H9 (cell line): ENCODE measurements around the gene KRT6A. TPM values are rescaled to one million over a fixed set of nuclear protein-coding genes. Genes with fewer than 3 reads are reported as not detected.

Source experiments
- DNase-seq: peaks from one replicate; pipeline ENCODE4 v3.0.0-alpha.2; 2017
- H2AFZ ChIP-seq: one replicate; pipeline ENCODE4 v1.6.1; 2013; ENCODE audit warnings: mild to moderate bottlenecking, low read length, control low read depth, moderate library complexity
- H2AK5ac ChIP-seq: 2 replicates; pipeline ENCODE4 v1.6.1; 2013; ENCODE audit warnings: low read length, control low read depth, mixed read lengths; ENCODE audit not compliant: insufficient read length
- H2BK120ac ChIP-seq: one replicate; pipeline ENCODE4 v1.6.1; 2013; ENCODE audit warnings: low read depth, mild to moderate bottlenecking, low read length, control low read depth, inconsistent platforms; ENCODE audit not compliant: poor library complexity, severe bottlenecking
- H2BK12ac ChIP-seq: 2 replicates; pipeline ENCODE4 v1.6.1; 2013; ENCODE audit warnings: low read length, control low read depth, mixed read lengths, low read depth; ENCODE audit not compliant: insufficient read length
- H2BK15ac ChIP-seq: 2 replicates; pipeline ENCODE4 v1.6.1; 2013; ENCODE audit warnings: low read depth, low read length, control low read depth
- H2BK20ac ChIP-seq: one replicate; pipeline ENCODE4 v1.6.1; 2013; ENCODE audit warnings: low read depth, mild to moderate bottlenecking, low read length, control low read depth, inconsistent platforms; ENCODE audit not compliant: poor library complexity, severe bottlenecking
- H2BK5ac ChIP-seq: 2 replicates; pipeline ENCODE4 v1.6.1; 2013; ENCODE audit warnings: low read length, control low read depth, mixed read lengths; ENCODE audit not compliant: insufficient read length
- H3K14ac ChIP-seq: 2 replicates; pipeline ENCODE4 v1.6.1; 2013; ENCODE audit warnings: low read length, control low read depth; ENCODE audit not compliant: insufficient read depth
- H3K18ac ChIP-seq: 2 replicates; pipeline ENCODE4 v1.6.1; 2013; ENCODE audit warnings: low read depth, mild to moderate bottlenecking, mixed read lengths, low read length, control low read depth; ENCODE audit not compliant: insufficient read length
- H3K23ac ChIP-seq: 2 replicates; pipeline ENCODE4 v1.6.1; 2013; ENCODE audit warnings: low read length, control low read depth, mixed read lengths, low read depth; ENCODE audit not compliant: insufficient read length
- H3K23me2 ChIP-seq: 2 replicates; pipeline ENCODE4 v1.6.1; 2013; ENCODE audit warnings: low read depth, mild to moderate bottlenecking, mixed read lengths, low read length, control low read depth; ENCODE audit not compliant: insufficient read length, poor library complexity, severe bottlenecking
- H3K27ac ChIP-seq: 2 replicates; pipeline ENCODE4 v1.5.1; 2013; ENCODE audit warnings: low read length, control low read depth, mixed read lengths, low read depth; ENCODE audit not compliant: insufficient read length
- H3K27me3 ChIP-seq: 2 replicates; pipeline ENCODE4 v1.6.1; 2013; ENCODE audit warnings: low read length, control low read depth, inconsistent platforms; ENCODE audit not compliant: insufficient read depth
- H3K4ac ChIP-seq: 2 replicates; pipeline ENCODE4 v1.6.1; 2013; ENCODE audit warnings: low read depth, mild to moderate bottlenecking, control low read depth, inconsistent platforms, low read length, moderate library complexity
- H3K4me1 ChIP-seq: 2 replicates; pipeline ENCODE4 v1.6.1; 2013; ENCODE audit warnings: low read length, control low read depth, inconsistent platforms; ENCODE audit not compliant: insufficient read depth
- H3K4me2 ChIP-seq: 2 replicates; pipeline ENCODE4 v1.6.1; 2013; ENCODE audit warnings: low read length, control low read depth, mixed read lengths; ENCODE audit not compliant: insufficient read length, insufficient read depth
- H3K56ac ChIP-seq: 2 replicates; pipeline ENCODE4 v1.6.1; 2013; ENCODE audit warnings: low read depth, mild to moderate bottlenecking, mixed read lengths, low read length, control low read depth; ENCODE audit not compliant: insufficient read length
- H3K79me1 ChIP-seq: 2 replicates; pipeline ENCODE4 v1.6.1; 2013; ENCODE audit warnings: low read depth, mild to moderate bottlenecking, moderate library complexity, low read length, control low read depth, inconsistent platforms; ENCODE audit not compliant: insufficient read depth, poor library complexity, severe bottlenecking
- H3K79me2 ChIP-seq: 2 replicates; pipeline ENCODE4 v1.6.1; 2013; ENCODE audit warnings: low read length, control low read depth, inconsistent platforms; ENCODE audit not compliant: insufficient read depth
- H3K9ac ChIP-seq: 2 replicates; pipeline ENCODE4 v1.6.1; 2013; ENCODE audit warnings: low read length, control low read depth, mixed read lengths; ENCODE audit not compliant: insufficient read length; ENCODE audit errors: extremely low read depth
- H3K9me3 ChIP-seq: one replicate; pipeline ENCODE4 v1.6.1; 2013; ENCODE audit warnings: low read depth, low read length, inconsistent platforms; ENCODE audit not compliant: control insufficient read depth
- H3T11ph ChIP-seq: one replicate; pipeline ENCODE4 v1.6.1; 2013; ENCODE audit warnings: mild to moderate bottlenecking, low read length, control low read depth, inconsistent platforms
- H4K20me1 ChIP-seq: one replicate; pipeline ENCODE4 v1.6.1; 2013; ENCODE audit not compliant: control insufficient read depth, insufficient read length, insufficient read depth
- H4K5ac ChIP-seq: 2 replicates; pipeline ENCODE4 v1.6.1; 2013; ENCODE audit warnings: low read depth, mild to moderate bottlenecking, mixed read lengths, low read length, control low read depth; ENCODE audit not compliant: insufficient read length
- H4K8ac ChIP-seq: replicated peaks from 2 replicates; pipeline ENCODE4 v1.6.1; 2013; ENCODE audit warnings: low read length, control low read depth, mixed read lengths, low read depth; ENCODE audit not compliant: insufficient read length
- H4K91ac ChIP-seq: 2 replicates; pipeline ENCODE4 v1.6.1; 2013; ENCODE audit warnings: low read depth, mild to moderate bottlenecking, moderate library complexity, mixed read lengths, low read length, control low read depth; ENCODE audit not compliant: insufficient read length
- H3K27ac Mint-ChIP-seq, 3 experiments: 2 replicates in 2 of 3; 3 replicates in 1 of 3; pipeline ENCODE4 v1.8.0; 2020 to 2021; ENCODE audit warnings: mixed read lengths in 3 of 3, mild to moderate bottlenecking in 1 of 3, moderate library complexity in 1 of 3
- H3K27me3 Mint-ChIP-seq: 2 replicates; pipeline ENCODE4 v1.8.0; 2021; ENCODE audit warnings: low read depth, mild to moderate bottlenecking, moderate library complexity, mixed read lengths
- H3K36me3 Mint-ChIP-seq, 3 experiments: 2 replicates in 2 of 3; 3 replicates in 1 of 3; pipeline ENCODE4 v1.8.0; 2020 to 2021; ENCODE audit warnings: low read depth in 3 of 3, mixed read lengths in 3 of 3; ENCODE audit not compliant: insufficient read depth in 1 of 3
- H3K4me1 Mint-ChIP-seq, 2 experiments: 2 replicates each; pipeline ENCODE4 v1.8.0; 2020; ENCODE audit warnings: mixed read lengths in 2 of 2
- H3K4me3 Mint-ChIP-seq, 2 experiments: 2 replicates in 1 of 2; 3 replicates in 1 of 2; pipeline ENCODE4 v1.8.0; 2020 to 2021; ENCODE audit warnings: mild to moderate bottlenecking in 2 of 2, mixed read lengths in 2 of 2, moderate library complexity in 1 of 2
- H3K9me3 Mint-ChIP-seq, 2 experiments: 2 replicates in 1 of 2; 3 replicates in 1 of 2; pipeline ENCODE4 v1.8.0; 2020; ENCODE audit warnings: mild to moderate bottlenecking in 2 of 2, mixed read lengths in 2 of 2, moderate library complexity in 1 of 2
- WGBS: extraction: QIAGEN DNeasy Blood & Tissue Kit; methylation state at CpG from one replicate; pipeline ENCODE4 v1.1.7; 2013; ENCODE audit warnings: missing lambda C conversion rate, low lambda C conversion rate, mixed read lengths; ENCODE audit not compliant: insufficient read length; ENCODE audit errors: extremely low coverage; 5-methylcytosine and 5-hydroxymethylcytosine counted together
- total RNA-seq: library from RNA; stranded (reverse); gene quantifications from 2 replicates; pipeline ENCODE4 v1.2.1, GENCODE V29; 2021
- TF ChIP-seq, protein P1 (sequence below): fragments of 200-600 bp; sonication (generic); conservative IDR thresholded peaks from 3 replicates; pipeline ENCODE4 v1.8.0; 2021; ENCODE audit warnings: antibody characterized with exemption, mild to moderate bottlenecking

The KRT6A gene
- total RNA-seq, 1 experiment from 2014 or later = not detected

GRCh38 chr12:52437508-52437907 lies 55.5 kb downstream of the KRT6A start:
- Mint-ChIP-seq H3K4me1 (peaks cover 10 to 24% of the 10 kb centered on the region in 2 experiments), H3K9me3 (no peaks in the 10 kb centered on the region), H3K4me3 (no peak overlapping the region), H3K36me3 (no peaks in the 10 kb centered on the region), H3K27ac (no peak overlapping the region), H3K27me3 (peaks cover 6% of the 10 kb centered on the region)
- no peak overlapping the region for H2BK12ac ChIP-seq
- no peak overlapping the region for H3K4ac ChIP-seq
- no peak overlapping the region for H4K5ac ChIP-seq
- H3K9ac ChIP-seq = no peak overlapping the region
- H3K79me2 ChIP-seq = no peaks in the 10 kb centered on the region
- no peak for DNase-seq
- H2BK20ac ChIP-seq = no peak overlapping the region
- no CpG with 5 or more reads among the region's 9 CpGs for WGBS
- no peaks in the 10 kb centered on the region for H3K79me1 ChIP-seq
- H4K20me1 ChIP-seq = no peaks in the 10 kb centered on the region
- no peak overlapping the region for H2BK15ac ChIP-seq
- H3K27ac ChIP-seq = no peak overlapping the region
- no peak overlapping the region for H3K56ac ChIP-seq
- TF ChIP-seq, protein P1, sequence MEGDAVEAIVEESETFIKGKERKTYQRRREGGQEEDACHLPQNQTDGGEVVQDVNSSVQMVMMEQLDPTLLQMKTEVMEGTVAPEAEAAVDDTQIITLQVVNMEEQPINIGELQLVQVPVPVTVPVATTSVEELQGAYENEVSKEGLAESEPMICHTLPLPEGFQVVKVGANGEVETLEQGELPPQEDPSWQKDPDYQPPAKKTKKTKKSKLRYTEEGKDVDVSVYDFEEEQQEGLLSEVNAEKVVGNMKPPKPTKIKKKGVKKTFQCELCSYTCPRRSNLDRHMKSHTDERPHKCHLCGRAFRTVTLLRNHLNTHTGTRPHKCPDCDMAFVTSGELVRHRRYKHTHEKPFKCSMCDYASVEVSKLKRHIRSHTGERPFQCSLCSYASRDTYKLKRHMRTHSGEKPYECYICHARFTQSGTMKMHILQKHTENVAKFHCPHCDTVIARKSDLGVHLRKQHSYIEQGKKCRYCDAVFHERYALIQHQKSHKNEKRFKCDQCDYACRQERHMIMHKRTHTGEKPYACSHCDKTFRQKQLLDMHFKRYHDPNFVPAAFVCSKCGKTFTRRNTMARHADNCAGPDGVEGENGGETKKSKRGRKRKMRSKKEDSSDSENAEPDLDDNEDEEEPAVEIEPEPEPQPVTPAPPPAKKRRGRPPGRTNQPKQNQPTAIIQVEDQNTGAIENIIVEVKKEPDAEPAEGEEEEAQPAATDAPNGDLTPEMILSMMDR = no peak
- H4K91ac ChIP-seq = no peak overlapping the region
- no peak overlapping the region for H2BK5ac ChIP-seq
- H3K23me2 ChIP-seq = no peaks in the 10 kb centered on the region
- H3K27me3 ChIP-seq = no peaks in the 10 kb centered on the region
- no peak overlapping the region for H2BK120ac ChIP-seq
- no peak overlapping the region for H3K4me2 ChIP-seq
- H2AK5ac ChIP-seq = no peak overlapping the region
- no peak overlapping the region for H2AFZ ChIP-seq
- no peaks in the 10 kb centered on the region for H3K9me3 ChIP-seq
- H3T11ph ChIP-seq = no peak overlapping the region
- no peak overlapping the region for H3K14ac ChIP-seq
- H3K18ac ChIP-seq = no peak overlapping the region
- H3K23ac ChIP-seq = no peak overlapping the region
- 0 out of 2 replicates have a peak, but pooled peaks cover 2% of the 10 kb centered on the region for H3K4me1 ChIP-seq
- H4K8ac ChIP-seq = no peak overlapping the region

Other genes with a start within 250 kb of the KRT6A start
- gene KRT86, start 218.6 kb downstream of the KRT6A start, total RNA-seq = not detected in 2 replicates
- not detected in 2 replicates for gene KRT81, start 201.7 kb downstream of the KRT6A start, total RNA-seq
- not detected in 2 replicates for gene KRT83, start 171.9 kb downstream of the KRT6A start, total RNA-seq
- gene KRT85, start 125.8 kb downstream of the KRT6A start, total RNA-seq = not detected in 2 replicates
- gene KRT84, start 107.6 kb downstream of the KRT6A start, total RNA-seq = not detected in 2 replicates
- not detected in 2 replicates for gene KRT82, start 86.9 kb downstream of the KRT6A start, total RNA-seq
- gene KRT75, start 58.9 kb downstream of the KRT6A start, total RNA-seq = not detected in 2 replicates
- not detected in 2 replicates for gene KRT6B, start 41.1 kb downstream of the KRT6A start, total RNA-seq
- not detected in 2 replicates for gene KRT6C, start 19.5 kb downstream of the KRT6A start, total RNA-seq
- gene KRT5, start 27.1 kb upstream of the KRT6A start, total RNA-seq = not detected in 2 replicates
- gene KRT71, start 59.9 kb upstream of the KRT6A start, total RNA-seq = not detected in 2 replicates
- gene KRT74, start 80.6 kb upstream of the KRT6A start, total RNA-seq = not detected in 2 replicates
- gene KRT72, start 108.2 kb upstream of the KRT6A start, total RNA-seq = not detected in 2 replicates
- not detected in 2 replicates for gene KRT73, start 125.3 kb upstream of the KRT6A start, total RNA-seq
- not detected in 2 replicates for gene KRT2, start 159.0 kb upstream of the KRT6A start, total RNA-seq
- not detected in 2 replicates for gene KRT1, start 187.2 kb upstream of the KRT6A start, total RNA-seq
- not detected in 2 replicates for gene KRT77, start 210.3 kb upstream of the KRT6A start, total RNA-seq